Gastroesophageal sphincter (tissue), 3 donors: ENCODE data around the gene COQ7.
A peak's percentile ranks its signal among the peaks of the same experiment; 100 is the strongest.

Experiments
- EP300 ChIP-seq: sonication (generic); formaldehyde crosslinking; IDR thresholded peaks from one replicate; pipeline ENCODE4 v1.6.1; 2017; ENCODE audit warnings: antibody characterized with exemption, mild to moderate bottlenecking
- POLR2A ChIP-seq, 2 donors: fragments of 450-650 bp; IDR thresholded peaks; one replicate each; pipeline ENCODE4 v1.6.1; 2017; ENCODE audit warnings: antibody characterized with exemption in 2 of 2, mild to moderate bottlenecking in 2 of 2, moderate library complexity in 1 of 2
- POLR2AphosphoS5 ChIP-seq: sonication (generic); formaldehyde crosslinking; IDR thresholded peaks from one replicate; pipeline ENCODE4 v1.6.1; 2017; ENCODE audit warnings: antibody characterized with exemption
- TF ChIP-seq, protein P1 (sequence below), 4 experiments: fragments of 200-600 bp in 2 of 4; fragments of 450-650 bp in 2 of 4; sonication (generic) in 1 of 4; IDR thresholded peaks; one replicate each; pipeline ENCODE4 v1.5.1; 2017 to 2019; ENCODE audit warnings: antibody characterized with exemption in 4 of 4, mild to moderate bottlenecking in 2 of 4, moderate library complexity in 2 of 4

DNA sequence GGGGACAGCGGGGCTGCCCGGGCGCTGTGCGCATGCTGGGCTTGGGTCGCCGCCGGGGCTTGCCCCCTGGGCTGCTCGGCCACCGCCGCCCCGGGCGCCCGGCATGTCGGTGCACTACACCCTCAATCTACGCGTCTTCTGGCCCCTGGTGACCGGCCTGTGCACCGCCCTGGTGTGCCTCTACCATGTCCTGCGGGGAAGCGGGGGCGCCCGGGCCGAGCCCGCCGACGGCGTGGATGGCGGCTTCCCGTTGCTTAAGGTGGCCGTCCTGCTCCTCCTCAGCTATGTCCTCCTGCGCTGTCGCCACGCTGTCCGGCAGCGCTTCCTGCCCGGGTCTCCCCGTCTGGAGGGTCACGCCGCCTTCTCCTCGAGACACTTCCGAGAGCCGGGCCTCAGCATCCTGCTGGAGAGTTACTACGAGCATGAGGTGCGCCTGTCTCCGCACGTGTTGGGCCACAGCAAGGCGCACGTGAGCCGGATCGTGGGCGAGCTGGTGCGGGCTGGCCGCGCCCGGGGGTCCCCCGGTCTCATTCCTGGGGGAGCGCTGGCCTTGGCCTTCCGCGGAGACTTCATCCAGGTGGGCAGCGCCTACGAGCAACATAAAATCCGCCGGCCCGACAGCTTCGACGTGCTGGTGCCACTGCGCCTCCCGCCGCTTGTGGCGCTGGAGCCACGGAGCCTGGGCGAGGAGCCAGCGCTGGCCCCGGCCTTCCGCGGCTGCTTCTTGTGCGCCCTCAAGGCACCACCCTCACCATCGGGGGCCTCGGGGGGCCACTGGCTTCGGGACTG lies 47.1 kb downstream of the COQ7 start:
- TF ChIP-seq, protein P1, sequence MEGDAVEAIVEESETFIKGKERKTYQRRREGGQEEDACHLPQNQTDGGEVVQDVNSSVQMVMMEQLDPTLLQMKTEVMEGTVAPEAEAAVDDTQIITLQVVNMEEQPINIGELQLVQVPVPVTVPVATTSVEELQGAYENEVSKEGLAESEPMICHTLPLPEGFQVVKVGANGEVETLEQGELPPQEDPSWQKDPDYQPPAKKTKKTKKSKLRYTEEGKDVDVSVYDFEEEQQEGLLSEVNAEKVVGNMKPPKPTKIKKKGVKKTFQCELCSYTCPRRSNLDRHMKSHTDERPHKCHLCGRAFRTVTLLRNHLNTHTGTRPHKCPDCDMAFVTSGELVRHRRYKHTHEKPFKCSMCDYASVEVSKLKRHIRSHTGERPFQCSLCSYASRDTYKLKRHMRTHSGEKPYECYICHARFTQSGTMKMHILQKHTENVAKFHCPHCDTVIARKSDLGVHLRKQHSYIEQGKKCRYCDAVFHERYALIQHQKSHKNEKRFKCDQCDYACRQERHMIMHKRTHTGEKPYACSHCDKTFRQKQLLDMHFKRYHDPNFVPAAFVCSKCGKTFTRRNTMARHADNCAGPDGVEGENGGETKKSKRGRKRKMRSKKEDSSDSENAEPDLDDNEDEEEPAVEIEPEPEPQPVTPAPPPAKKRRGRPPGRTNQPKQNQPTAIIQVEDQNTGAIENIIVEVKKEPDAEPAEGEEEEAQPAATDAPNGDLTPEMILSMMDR (IDR thresholded peaks at IDR 0.05), result peak in 3 of 4 experiments; percentile 30 to 42 (median 42)
- TF ChIP-seq EP300 (no peak), POLR2A (IDR thresholded peaks at IDR 0.05) (no peak), POLR2AphosphoS5 (peak; percentile 42)
